WTC11 (cell line): ENCODE measurements around the gene SDHB.

Source experiments
- EMX1 ChIP-seq: fragments of 250-450 bp; sonication (Bioruptor Pico); IDR thresholded peaks from 2 replicates; pipeline ENCODE4 v1.8.0; 2021; ENCODE audit warnings: mild to moderate bottlenecking
- JUN ChIP-seq: sonication (generic); formaldehyde crosslinking; IDR thresholded peaks from 2 replicates; pipeline ENCODE4 v1.8.0; 2023; ENCODE audit warnings: mild to moderate bottlenecking, missing genetic modification reagents
- NFE2L1 ChIP-seq: sonication (generic); formaldehyde crosslinking; IDR thresholded peaks from 2 replicates; pipeline ENCODE4 v1.8.1; 2023; ENCODE audit warnings: missing genetic modification reagents
- NR2C2 ChIP-seq: sonication (generic); formaldehyde crosslinking; IDR thresholded peaks from 2 replicates; pipeline ENCODE4 v1.8.0; 2022; ENCODE audit warnings: mild to moderate bottlenecking, missing genetic modification reagents
- SMAD3 ChIP-seq: sonication (generic); formaldehyde crosslinking; IDR thresholded peaks from 2 replicates; pipeline ENCODE4 v1.8.0; 2022; ENCODE audit warnings: missing genetic modification reagents, mild to moderate bottlenecking, borderline replicate concordance
- SP1 ChIP-seq: sonication (generic); formaldehyde crosslinking; conservative IDR thresholded peaks from 2 replicates; pipeline ENCODE4 v1.8.1; 2022; ENCODE audit warnings: missing genetic modification reagents
- TF ChIP-seq, protein P1 (sequence below): fragments of 200-600 bp; IDR thresholded peaks from 2 replicates; pipeline ENCODE4 v1.8.0; 2022; ENCODE audit warnings: antibody characterized with exemption
- TF ChIP-seq, protein P2 (sequence below): fragments of 250-450 bp; sonication (Bioruptor Pico); IDR thresholded peaks from 2 replicates; pipeline ENCODE4 v1.9.0; 2021; ENCODE audit warnings: mild to moderate bottlenecking
- TF ChIP-seq, protein P3 (sequence below): sonication (generic); formaldehyde crosslinking; conservative IDR thresholded peaks from 2 replicates; pipeline ENCODE4 v1.8.1; 2022; ENCODE audit warnings: mild to moderate bottlenecking, missing genetic modification reagents
- TF ChIP-seq, protein P4 (sequence below): sonication (generic); formaldehyde crosslinking; IDR thresholded peaks from 2 replicates; pipeline ENCODE4 v1.8.1; 2022; ENCODE audit warnings: low read depth, missing genetic modification reagents, borderline replicate concordance

DNA sequence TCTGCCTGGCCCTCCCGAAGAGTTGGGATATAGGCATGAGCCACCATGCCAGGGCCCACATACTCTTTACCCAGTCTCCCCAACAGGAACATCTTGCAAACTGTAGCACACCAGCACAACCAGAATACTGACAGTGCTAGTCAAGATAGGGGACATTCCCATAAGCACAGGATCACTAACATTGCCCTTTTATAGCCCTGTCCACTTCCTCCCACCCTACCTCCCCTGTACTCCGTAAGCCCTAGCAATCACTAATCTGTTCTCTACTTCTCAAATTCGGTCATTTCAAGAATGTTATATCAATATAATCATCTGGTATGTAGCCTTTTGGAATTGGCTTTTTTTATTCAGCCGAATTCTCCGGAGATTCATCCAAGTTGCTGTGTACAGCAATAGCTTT lies 5.9 kb downstream of the SDHB start:
- TF ChIP-seq JUN (CRISPR knock-in tag): no peak
- TF ChIP-seq, protein P1, sequence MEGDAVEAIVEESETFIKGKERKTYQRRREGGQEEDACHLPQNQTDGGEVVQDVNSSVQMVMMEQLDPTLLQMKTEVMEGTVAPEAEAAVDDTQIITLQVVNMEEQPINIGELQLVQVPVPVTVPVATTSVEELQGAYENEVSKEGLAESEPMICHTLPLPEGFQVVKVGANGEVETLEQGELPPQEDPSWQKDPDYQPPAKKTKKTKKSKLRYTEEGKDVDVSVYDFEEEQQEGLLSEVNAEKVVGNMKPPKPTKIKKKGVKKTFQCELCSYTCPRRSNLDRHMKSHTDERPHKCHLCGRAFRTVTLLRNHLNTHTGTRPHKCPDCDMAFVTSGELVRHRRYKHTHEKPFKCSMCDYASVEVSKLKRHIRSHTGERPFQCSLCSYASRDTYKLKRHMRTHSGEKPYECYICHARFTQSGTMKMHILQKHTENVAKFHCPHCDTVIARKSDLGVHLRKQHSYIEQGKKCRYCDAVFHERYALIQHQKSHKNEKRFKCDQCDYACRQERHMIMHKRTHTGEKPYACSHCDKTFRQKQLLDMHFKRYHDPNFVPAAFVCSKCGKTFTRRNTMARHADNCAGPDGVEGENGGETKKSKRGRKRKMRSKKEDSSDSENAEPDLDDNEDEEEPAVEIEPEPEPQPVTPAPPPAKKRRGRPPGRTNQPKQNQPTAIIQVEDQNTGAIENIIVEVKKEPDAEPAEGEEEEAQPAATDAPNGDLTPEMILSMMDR: no peak
- no peak for TF ChIP-seq SP1 (CRISPR knock-in tag)
- TF ChIP-seq EMX1 (CRISPR knock-in tag): no peak
- no peak for TF ChIP-seq NFE2L1 (CRISPR knock-in tag)
- TF ChIP-seq NR2C2 (CRISPR knock-in tag): no peak
- TF ChIP-seq SMAD3 (CRISPR knock-in tag): no peak
- TF ChIP-seq, protein P2, sequence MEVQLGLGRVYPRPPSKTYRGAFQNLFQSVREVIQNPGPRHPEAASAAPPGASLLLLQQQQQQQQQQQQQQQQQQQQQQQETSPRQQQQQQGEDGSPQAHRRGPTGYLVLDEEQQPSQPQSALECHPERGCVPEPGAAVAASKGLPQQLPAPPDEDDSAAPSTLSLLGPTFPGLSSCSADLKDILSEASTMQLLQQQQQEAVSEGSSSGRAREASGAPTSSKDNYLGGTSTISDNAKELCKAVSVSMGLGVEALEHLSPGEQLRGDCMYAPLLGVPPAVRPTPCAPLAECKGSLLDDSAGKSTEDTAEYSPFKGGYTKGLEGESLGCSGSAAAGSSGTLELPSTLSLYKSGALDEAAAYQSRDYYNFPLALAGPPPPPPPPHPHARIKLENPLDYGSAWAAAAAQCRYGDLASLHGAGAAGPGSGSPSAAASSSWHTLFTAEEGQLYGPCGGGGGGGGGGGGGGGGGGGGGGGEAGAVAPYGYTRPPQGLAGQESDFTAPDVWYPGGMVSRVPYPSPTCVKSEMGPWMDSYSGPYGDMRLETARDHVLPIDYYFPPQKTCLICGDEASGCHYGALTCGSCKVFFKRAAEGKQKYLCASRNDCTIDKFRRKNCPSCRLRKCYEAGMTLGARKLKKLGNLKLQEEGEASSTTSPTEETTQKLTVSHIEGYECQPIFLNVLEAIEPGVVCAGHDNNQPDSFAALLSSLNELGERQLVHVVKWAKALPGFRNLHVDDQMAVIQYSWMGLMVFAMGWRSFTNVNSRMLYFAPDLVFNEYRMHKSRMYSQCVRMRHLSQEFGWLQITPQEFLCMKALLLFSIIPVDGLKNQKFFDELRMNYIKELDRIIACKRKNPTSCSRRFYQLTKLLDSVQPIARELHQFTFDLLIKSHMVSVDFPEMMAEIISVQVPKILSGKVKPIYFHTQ (CRISPR knock-in tag): no peak
- TF ChIP-seq, protein P3, sequence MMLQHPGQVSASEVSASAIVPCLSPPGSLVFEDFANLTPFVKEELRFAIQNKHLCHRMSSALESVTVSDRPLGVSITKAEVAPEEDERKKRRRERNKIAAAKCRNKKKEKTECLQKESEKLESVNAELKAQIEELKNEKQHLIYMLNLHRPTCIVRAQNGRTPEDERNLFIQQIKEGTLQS (CRISPR knock-in tag): no peak
- TF ChIP-seq, protein P4, sequence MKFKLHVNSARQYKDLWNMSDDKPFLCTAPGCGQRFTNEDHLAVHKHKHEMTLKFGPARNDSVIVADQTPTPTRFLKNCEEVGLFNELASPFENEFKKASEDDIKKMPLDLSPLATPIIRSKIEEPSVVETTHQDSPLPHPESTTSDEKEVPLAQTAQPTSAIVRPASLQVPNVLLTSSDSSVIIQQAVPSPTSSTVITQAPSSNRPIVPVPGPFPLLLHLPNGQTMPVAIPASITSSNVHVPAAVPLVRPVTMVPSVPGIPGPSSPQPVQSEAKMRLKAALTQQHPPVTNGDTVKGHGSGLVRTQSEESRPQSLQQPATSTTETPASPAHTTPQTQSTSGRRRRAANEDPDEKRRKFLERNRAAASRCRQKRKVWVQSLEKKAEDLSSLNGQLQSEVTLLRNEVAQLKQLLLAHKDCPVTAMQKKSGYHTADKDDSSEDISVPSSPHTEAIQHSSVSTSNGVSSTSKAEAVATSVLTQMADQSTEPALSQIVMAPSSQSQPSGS (CRISPR knock-in tag): no peak
